K562 (cell line): ENCODE measurements around the gene POLA1. TPM values are rescaled to one million over a fixed set of nuclear protein-coding genes. Genes with fewer than 3 reads are reported as not detected.

ENCODE experiments used
- ATF6 ChIP-seq: sonication (generic); formaldehyde crosslinking; IDR thresholded peaks from 2 replicates; pipeline ENCODE4 v1.4.0; 2020; ENCODE audit warnings: mild to moderate bottlenecking, missing genetic modification reagents
- CAMTA2 ChIP-seq: fragments of 250-450 bp; sonication (Bioruptor Pico); conservative IDR thresholded peaks from 2 replicates; pipeline ENCODE4 v1.5.1; 2022
- CBFA2T3 ChIP-seq: fragments of 450-650 bp; IDR thresholded peaks from 2 replicates; pipeline ENCODE4 v1.6.1; 2017
- CBX8 ChIP-seq: fragments of 200-600 bp; sonication (generic); IDR thresholded peaks from 2 replicates; pipeline ENCODE4 v1.6.1; 2012; ENCODE audit warnings: borderline replicate concordance, mixed run types, low read depth, mild to moderate bottlenecking, moderate library complexity, mixed read lengths, low read length, control low read depth, inconsistent platforms; ENCODE audit not compliant: poor library complexity, severe bottlenecking; ENCODE audit errors: extremely low read depth
- DDX20 ChIP-seq: fragments of 450-650 bp; IDR thresholded peaks from 2 replicates; pipeline ENCODE4 v1.6.1; 2016; ENCODE audit warnings: missing genetic modification characterization, low read depth, mild to moderate bottlenecking, missing compliant biosample characterization, moderate library complexity
- FOXJ3 ChIP-seq: sonication (generic); formaldehyde crosslinking; IDR thresholded peaks from 2 replicates; pipeline ENCODE4 v1.4.0; 2020; ENCODE audit warnings: mild to moderate bottlenecking, missing genetic modification reagents
- GTF2A2 ChIP-seq: IDR thresholded peaks from 2 replicates; pipeline ENCODE4 v1.6.1; 2016; ENCODE audit warnings: mild to moderate bottlenecking, missing genetic modification characterization, missing compliant biosample characterization
- MAFG ChIP-seq: fragments of 450-650 bp; conservative IDR thresholded peaks from 2 replicates; pipeline ENCODE4 v1.6.1; 2016; ENCODE audit warnings: missing genetic modification characterization, missing compliant biosample characterization
- MTA2 ChIP-seq: fragments of 450-650 bp; IDR thresholded peaks from 2 replicates; pipeline ENCODE4 v1.6.1; 2016; ENCODE audit warnings: low read depth
- NFATC3 ChIP-seq: fragments of 450-650 bp; IDR thresholded peaks from 2 replicates; pipeline ENCODE4 v1.6.1; 2017; ENCODE audit warnings: mild to moderate bottlenecking
- PRPF4 ChIP-seq: fragments of 200-400 bp; formaldehyde crosslinking; IDR thresholded peaks from one replicate; pipeline ENCODE4 v1.6.1; 2017; ENCODE audit warnings: low read length, low read depth, mild to moderate bottlenecking; ENCODE audit not compliant: insufficient read depth, poor library complexity, severe bottlenecking
- RAD51 ChIP-seq: fragments of 450-650 bp; IDR thresholded peaks from 2 replicates; pipeline ENCODE4 v1.7.1; 2016; ENCODE audit warnings: low read depth, mild to moderate bottlenecking, borderline replicate concordance
- SMARCB1 ChIP-seq: IDR thresholded peaks from 2 replicates; pipeline ENCODE4 v1.6.1; 2011; ENCODE audit warnings: improper control_type of control experiment, low read depth; ENCODE audit not compliant: insufficient read length
- TAL1 ChIP-seq: fragments of 450-650 bp; IDR thresholded peaks from 2 replicates; pipeline ENCODE4 v1.6.1; 2016; ENCODE audit warnings: mild to moderate bottlenecking
- TEAD2 ChIP-seq: fragments of 450-650 bp; IDR thresholded peaks from 2 replicates; pipeline ENCODE4 v1.6.1; 2016; ENCODE audit warnings: missing genetic modification characterization, control low read depth, missing compliant biosample characterization
- ZBTB34 ChIP-seq: fragments of 250-450 bp; sonication (Bioruptor Pico); IDR thresholded peaks from 2 replicates; pipeline ENCODE4 v1.8.0; 2021; ENCODE audit warnings: mild to moderate bottlenecking, moderate library complexity
- ZNF121 ChIP-seq: sonication (generic); formaldehyde crosslinking; conservative IDR thresholded peaks from 2 replicates; pipeline ENCODE4 v1.8.0; 2022; ENCODE audit warnings: missing genetic modification reagents
- ZNF778 ChIP-seq: fragments of 450-650 bp; formaldehyde crosslinking; IDR thresholded peaks from 2 replicates; pipeline ENCODE4 v1.4.0; 2020; ENCODE audit warnings: mild to moderate bottlenecking, moderate library complexity
- ZNF830 ChIP-seq: fragments of 250-450 bp; sonication (Bioruptor Pico); IDR thresholded peaks from 2 replicates; pipeline ENCODE4 v1.5.0; 2021; ENCODE audit warnings: mild to moderate bottlenecking
- polyA plus RNA-seq, 8 experiments: library from polyadenylated mRNA; depleted of rRNA in 4 of 8; stranded (reverse) in 5 of 8; unstranded in 3 of 8; fragments of >200 nt; fragmentation: Nextera tagmentation in 2 of 8; fragmentation: Illumina TruSeq in 1 of 8; extraction: Ambion mirVana in 2 of 8; extraction: Trizol in 1 of 8; gene quantifications; 2 replicates each; pipeline versions ENCODE4 v1.2.1 to v1.2.3, GENCODE V29; 2011 to 2014; ENCODE audit warnings: inconsistent platforms in 1 of 8, missing spikeins in 1 of 8
- total RNA-seq, 7 experiments: library from RNA; depleted of rRNA in 6 of 7; stranded (reverse); fragments of >200 nt in 6 of 7; fragmentation: Illumina TruSeq in 2 of 7; extraction: Trizol in 2 of 7; gene quantifications; 2 replicates each; pipeline versions ENCODE4 v1.2.1 to v1.2.3, GENCODE V29; 2011 to 2021; ENCODE audit warnings: low replicate concordance in 1 of 7
- TF ChIP-seq, protein P1 (sequence below): fragments of 450-650 bp; formaldehyde crosslinking; conservative IDR thresholded peaks from 2 replicates; pipeline ENCODE4 v1.4.0; 2022; ENCODE audit warnings: mild to moderate bottlenecking, missing genetic modification characterization
- TF ChIP-seq, protein P2 (sequence below): fragments of 250-450 bp; sonication (Bioruptor Pico); IDR thresholded peaks from 2 replicates; pipeline ENCODE4 v1.5.0; 2021
- TF ChIP-seq, protein P3 (sequence below): fragments of 250-450 bp; sonication (Bioruptor Pico); IDR thresholded peaks from 2 replicates; pipeline ENCODE4 v1.8.0; 2021; ENCODE audit warnings: moderate library complexity, mild to moderate bottlenecking, inconsistent platforms

POLA1 gene
- total and polyA plus RNA-seq, 9 of the 15 experiments (the other 6 are each of a cell fraction or from before 2014, with no cell fraction given), result 8.6 to 48.4 (median 27.4) TPM

DNA sequence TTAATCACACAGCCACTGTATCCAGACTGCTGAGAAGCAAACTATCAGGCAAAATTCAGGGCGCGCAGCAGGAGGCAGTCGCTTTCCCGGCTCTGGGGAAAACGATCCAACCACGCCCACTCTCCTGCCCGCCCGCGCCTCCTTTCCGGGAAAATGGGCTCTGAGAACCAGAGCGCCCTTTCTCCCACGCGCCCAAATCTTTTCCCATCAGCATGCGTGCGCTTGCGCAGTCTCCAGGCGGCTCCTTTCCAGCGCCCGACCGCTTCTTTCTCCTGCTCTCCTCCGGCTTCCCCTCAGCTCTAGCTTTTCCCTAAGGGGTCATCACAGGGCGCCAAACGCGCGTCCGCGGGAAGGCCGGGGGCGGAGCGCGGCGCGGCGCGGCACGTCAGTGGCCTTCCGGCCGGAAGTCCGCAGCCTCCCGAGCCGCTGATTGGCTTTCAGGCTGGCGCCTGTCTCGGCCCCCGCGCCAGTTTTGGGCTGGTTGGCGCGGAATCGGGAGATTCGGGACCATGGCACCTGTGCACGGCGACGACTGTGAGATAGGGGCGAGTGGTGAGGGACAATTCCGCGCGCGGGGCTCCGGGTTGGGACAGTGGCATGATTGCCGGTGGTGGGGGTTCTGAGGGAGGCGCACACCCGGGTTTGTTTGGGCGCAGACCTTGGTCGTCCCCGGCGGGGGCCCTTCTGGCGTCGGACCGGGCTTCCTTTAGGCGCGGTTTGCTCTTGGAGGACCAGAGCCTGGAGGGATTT is at the start of gene POLA1 (continued):
- TF ChIP-seq DDX20 (tag), result no peak
- TF ChIP-seq ZNF121, result no peak
- no peak for TF ChIP-seq ZNF830 (CRISPR knock-in tag)
- TF ChIP-seq, protein P1, sequence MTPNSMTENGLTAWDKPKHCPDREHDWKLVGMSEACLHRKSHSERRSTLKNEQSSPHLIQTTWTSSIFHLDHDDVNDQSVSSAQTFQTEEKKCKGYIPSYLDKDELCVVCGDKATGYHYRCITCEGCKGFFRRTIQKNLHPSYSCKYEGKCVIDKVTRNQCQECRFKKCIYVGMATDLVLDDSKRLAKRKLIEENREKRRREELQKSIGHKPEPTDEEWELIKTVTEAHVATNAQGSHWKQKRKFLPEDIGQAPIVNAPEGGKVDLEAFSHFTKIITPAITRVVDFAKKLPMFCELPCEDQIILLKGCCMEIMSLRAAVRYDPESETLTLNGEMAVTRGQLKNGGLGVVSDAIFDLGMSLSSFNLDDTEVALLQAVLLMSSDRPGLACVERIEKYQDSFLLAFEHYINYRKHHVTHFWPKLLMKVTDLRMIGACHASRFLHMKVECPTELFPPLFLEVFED, result no peak
- TF ChIP-seq SMARCB1, result no peak
- TF ChIP-seq ZBTB34 (CRISPR knock-in tag), result no peak
- TF ChIP-seq, protein P2, sequence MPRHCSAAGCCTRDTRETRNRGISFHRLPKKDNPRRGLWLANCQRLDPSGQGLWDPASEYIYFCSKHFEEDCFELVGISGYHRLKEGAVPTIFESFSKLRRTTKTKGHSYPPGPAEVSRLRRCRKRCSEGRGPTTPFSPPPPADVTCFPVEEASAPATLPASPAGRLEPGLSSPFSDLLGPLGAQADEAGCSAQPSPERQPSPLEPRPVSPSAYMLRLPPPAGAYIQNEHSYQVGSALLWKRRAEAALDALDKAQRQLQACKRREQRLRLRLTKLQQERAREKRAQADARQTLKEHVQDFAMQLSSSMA (CRISPR knock-in tag), result no peak
- TF ChIP-seq RAD51, result no peak
- no peak for TF ChIP-seq ZNF778
- TF ChIP-seq TEAD2 (tag), result no peak
- no peak for TF ChIP-seq NFATC3
- no peak for TF ChIP-seq TAL1
- TF ChIP-seq FOXJ3 (CRISPR knock-in tag), result no peak
- TF ChIP-seq PRPF4, result no peak
- no peak for TF ChIP-seq MTA2
- TF ChIP-seq, protein P3, sequence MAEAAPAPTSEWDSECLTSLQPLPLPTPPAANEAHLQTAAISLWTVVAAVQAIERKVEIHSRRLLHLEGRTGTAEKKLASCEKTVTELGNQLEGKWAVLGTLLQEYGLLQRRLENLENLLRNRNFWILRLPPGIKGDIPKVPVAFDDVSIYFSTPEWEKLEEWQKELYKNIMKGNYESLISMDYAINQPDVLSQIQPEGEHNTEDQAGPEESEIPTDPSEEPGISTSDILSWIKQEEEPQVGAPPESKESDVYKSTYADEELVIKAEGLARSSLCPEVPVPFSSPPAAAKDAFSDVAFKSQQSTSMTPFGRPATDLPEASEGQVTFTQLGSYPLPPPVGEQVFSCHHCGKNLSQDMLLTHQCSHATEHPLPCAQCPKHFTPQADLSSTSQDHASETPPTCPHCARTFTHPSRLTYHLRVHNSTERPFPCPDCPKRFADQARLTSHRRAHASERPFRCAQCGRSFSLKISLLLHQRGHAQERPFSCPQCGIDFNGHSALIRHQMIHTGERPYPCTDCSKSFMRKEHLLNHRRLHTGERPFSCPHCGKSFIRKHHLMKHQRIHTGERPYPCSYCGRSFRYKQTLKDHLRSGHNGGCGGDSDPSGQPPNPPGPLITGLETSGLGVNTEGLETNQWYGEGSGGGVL (CRISPR knock-in tag), result no peak
- no peak for TF ChIP-seq CAMTA2 (CRISPR knock-in tag)
- no peak for TF ChIP-seq MAFG (tag)
- TF ChIP-seq CBFA2T3, result no peak
- TF ChIP-seq ATF6 (CRISPR knock-in tag), result no peak
- no peak for TF ChIP-seq CBX8
- TF ChIP-seq GTF2A2, result no peak
